GM19099 (cell line): ENCODE results near the gene NFIB.

Source experiments
- POLR2A ChIP-seq: IDR thresholded peaks from 3 replicates; pipeline ENCODE4 v1.6.1; 2011; ENCODE audit warnings: low read depth; ENCODE audit not compliant: insufficient read length; ENCODE audit errors: extremely low read depth

NFIB gene

GRCh38 chr9:14313951-14314423, at the start of gene NFIB:
Gene NFIB, minus strand, starts transcription at chr9:14314141. Its CDS starts 630 bp downstream, at chr9:14313511.
- peak; percentile 56 for TF ChIP-seq POLR2A

- no peak for TF ChIP-seq POLR2A
These were observed 48.2 kb upstream of the NFIB start for GRCh38 chr9:14362175-14362574.

DNA sequence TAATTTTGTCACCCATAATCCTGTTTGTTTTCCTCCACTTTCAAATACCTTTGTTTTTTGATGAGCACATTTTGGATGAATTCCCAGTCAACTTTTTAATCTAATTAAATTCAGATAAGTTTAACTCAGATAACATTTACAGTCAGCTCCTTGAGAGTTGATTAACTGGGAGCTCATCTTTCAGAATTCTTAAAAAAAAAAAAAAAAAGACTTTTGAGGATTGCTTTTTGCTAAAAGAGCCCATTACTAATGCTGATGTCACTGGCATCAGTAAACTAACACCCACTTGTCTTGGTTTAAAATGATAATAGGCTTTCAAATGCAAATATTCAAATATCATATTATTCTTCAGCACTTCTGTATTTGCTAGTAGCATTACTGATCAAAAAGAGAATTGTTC, 47.1 kb upstream of the NFIB start:
- TF ChIP-seq POLR2A: no peak

DNA sequence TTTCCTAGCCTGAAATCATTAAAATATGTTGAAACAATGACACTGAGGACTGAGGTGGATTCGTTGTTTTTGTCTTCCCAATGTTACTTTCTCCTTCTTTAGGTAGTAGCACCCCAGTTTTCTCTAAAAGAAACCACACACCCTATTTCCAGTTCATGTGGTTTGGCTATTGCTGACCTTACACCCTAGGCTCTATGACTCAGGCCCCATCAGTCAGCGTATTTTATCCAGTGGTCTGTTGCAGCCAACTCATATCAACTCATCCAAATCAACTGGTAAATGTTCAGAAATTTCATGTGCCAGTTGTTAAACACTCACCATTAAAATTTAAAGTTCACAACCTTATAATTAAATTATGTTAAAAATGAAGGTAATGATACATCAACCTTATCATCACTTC, 44.6 kb upstream of the NFIB start:
- TF ChIP-seq POLR2A: no peak

GRCh38 chr9:14356351-14357265, 42.7 kb upstream of the NFIB start:
- TF ChIP-seq POLR2A: no peak

DNA sequence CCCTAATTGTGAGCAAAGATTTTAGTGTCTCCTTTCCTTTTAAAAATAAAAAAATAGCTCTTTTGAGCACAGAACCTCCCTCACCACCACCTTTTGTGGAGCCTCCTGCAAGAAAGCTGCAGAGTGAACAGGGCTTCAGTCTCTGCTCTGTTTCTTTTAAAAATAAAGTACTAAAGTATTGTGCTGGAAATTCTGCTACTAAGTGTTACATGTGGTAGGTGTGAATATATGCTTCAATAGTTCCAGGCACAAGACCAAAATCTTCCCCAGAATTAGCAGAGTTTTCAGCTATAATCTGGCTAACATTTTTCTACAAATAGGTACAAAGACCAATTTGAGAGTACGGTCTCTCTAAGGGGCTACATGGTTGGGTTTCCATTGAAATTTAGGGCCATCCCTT, 40.3 kb upstream of the NFIB start:
- no peak for TF ChIP-seq POLR2A

GRCh38 chr9:14353222-14354056, 39.5 kb upstream of the NFIB start:
- TF ChIP-seq POLR2A: no peak

DNA sequence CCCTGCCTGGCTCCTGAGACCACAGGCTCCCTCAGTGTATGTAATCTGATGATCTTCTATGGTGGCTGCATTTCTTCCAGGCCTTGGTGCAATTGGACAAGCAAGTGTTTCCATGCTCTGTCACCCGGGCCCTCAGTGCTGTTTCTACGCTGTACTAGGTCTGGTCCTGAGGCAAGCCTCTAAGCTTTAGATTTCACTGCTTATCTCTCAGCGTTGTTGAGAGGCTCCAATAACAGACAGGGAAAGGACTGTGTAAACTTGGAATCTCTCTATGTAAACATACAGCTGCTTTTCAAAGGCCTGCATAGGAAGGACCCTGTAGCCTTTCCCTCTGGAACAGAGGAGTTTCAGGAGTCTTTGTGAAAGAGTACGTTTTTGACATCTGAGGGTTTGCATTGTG, 38.6 kb upstream of the NFIB start:
- TF ChIP-seq POLR2A: no peak

GRCh38 chr9:14351221-14351836, 37.4 kb upstream of the NFIB start:
- no peak for TF ChIP-seq POLR2A

DNA sequence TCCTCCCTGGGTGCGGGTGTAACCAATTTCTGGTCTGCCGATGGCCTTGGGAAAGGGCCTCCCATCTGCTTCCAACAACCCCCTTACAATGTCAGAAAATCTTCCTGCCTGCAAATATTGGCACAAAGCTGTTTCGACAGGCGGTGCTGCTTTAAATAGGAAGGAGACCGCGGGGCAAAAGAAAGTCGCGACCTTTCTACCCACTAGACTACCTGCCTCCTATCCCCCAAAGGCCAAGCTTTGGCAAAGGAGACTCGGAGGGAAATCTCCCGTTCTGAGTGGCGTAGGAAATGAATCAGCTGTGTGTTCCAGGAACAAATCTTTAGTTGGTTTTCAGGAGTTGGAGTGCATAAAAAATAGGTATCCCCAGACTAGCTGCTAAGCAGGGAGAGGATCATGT, 36.8 kb upstream of the NFIB start:
- TF ChIP-seq POLR2A: no peak

- no peak for TF ChIP-seq POLR2A
These were observed 36.4 kb upstream of the NFIB start for GRCh38 chr9:14350349-14350728.

- TF ChIP-seq POLR2A: no peak
These were observed 35.8 kb upstream of the NFIB start for GRCh38 chr9:14349447-14350348.

DNA sequence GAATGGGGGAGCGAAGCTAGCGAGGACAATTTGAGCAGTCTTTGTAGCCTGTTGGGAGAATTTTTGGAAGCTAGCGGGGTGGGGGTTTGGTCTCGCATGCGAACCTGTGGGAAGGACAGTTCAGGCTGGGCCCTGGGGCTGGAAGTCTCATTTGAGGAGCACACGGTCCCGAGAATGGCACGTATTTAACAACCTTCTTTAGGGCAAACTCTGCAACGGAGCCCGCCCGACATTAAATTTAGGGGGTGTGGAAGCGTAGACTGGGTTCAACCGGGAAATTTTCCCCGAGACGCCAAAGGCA, 35.2 kb upstream of the NFIB start:
- no peak for TF ChIP-seq POLR2A

DNA sequence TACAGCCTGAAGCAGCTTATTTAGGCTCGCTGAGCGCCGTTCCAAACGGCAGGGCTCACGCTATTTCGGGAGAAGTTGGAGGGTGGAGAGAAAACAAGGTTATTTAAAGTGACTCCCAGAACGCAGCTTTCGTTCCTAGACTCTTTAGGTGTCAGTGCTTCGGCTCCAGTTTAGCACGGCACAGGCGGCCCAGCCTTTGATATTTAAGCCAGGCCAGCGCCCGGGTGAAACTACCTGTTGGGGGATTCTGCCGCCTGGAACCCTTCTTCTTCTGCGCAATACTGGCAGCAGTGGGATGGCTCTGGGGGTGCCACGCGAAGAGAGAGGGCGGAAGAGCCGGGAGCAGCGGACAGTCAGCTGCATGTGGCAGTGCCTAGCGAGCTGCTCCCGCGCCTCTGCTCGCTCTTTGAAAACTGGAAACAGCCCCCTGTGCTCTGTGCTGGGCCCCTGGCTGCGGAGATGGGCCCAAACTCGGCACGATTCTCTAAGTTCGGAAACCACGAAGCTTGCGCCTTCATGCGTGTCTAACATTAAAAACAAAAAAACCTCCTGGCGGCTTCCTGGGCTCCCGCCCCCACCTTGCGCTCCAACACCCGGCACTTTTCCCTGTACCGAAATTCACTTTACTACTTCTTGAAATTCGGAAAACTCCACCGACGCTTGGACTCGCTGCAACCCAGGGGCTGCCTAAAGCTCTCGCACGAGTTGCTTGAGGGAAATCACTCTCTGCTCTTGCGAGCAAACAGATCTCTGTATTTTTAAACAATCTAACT, 34.6 kb upstream of the NFIB start:
- no peak for TF ChIP-seq POLR2A
